Nephron progenitor cell (in vitro differentiated cells): Measurements from ENCODE around the gene ADIG.

ENCODE experiments used
- DNase-seq: peaks from one replicate; pipeline ENCODE4 v3.0.0; 2021
- H3K27ac Mint-ChIP-seq: 2 replicates; pipeline ENCODE4 v1.8.0; 2021; ENCODE audit warnings: mild to moderate bottlenecking, moderate library complexity, mixed read lengths
- H3K27me3 Mint-ChIP-seq: 2 replicates; pipeline ENCODE4 v1.8.0; 2021; ENCODE audit warnings: mild to moderate bottlenecking, low read depth, mixed read lengths; ENCODE audit not compliant: poor library complexity
- H3K36me3 Mint-ChIP-seq: 2 replicates; pipeline ENCODE4 v1.8.0; 2021; ENCODE audit warnings: low read depth, mixed read lengths
- H3K4me1 Mint-ChIP-seq: 2 replicates; pipeline ENCODE4 v1.8.0; 2021; ENCODE audit warnings: mixed read lengths
- H3K4me3 Mint-ChIP-seq: 2 replicates; pipeline ENCODE4 v1.8.0; 2021; ENCODE audit warnings: mild to moderate bottlenecking, moderate library complexity, mixed read lengths
- H3K9me3 Mint-ChIP-seq: 2 replicates; pipeline ENCODE4 v1.8.0; 2021; ENCODE audit warnings: mild to moderate bottlenecking, moderate library complexity, mixed read lengths
- TF ChIP-seq, protein P1 (sequence below): fragments of 200-600 bp; sonication (generic); IDR thresholded peaks from 2 replicates; pipeline ENCODE4 v1.5.0; 2021; ENCODE audit warnings: antibody characterized with exemption

ADIG gene

DNA sequence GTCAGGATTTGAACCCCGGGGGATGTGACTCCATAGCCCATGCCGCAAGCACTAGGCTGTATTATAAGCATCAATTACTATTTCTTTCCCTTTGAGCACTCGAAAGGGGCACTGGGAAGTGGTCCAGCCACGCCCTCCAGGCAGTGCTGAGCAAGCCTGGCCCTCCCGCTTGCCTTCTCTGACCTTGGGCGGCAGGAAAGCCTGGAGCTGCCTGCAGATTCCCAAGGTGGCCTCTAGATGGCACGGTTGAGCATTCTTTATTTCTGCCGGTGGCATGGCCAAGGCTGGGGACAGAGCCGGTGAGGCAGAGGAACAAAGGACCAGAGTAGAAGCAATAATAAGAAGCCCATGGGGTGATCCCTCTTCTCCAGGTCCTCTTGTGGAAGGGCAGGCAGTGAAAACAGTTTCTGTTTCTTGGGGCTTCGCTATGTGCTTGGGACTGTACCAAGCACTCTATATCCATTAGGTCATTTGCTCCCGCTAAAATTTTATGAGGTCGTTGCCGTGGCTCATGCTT, 52.6 kb downstream of the ADIG start:
- no peak overlapping the region for H3K27ac Mint-ChIP-seq
- peak; percentile 73 for DNase-seq
- no peak overlapping the region for H3K4me3 Mint-ChIP-seq

DNA sequence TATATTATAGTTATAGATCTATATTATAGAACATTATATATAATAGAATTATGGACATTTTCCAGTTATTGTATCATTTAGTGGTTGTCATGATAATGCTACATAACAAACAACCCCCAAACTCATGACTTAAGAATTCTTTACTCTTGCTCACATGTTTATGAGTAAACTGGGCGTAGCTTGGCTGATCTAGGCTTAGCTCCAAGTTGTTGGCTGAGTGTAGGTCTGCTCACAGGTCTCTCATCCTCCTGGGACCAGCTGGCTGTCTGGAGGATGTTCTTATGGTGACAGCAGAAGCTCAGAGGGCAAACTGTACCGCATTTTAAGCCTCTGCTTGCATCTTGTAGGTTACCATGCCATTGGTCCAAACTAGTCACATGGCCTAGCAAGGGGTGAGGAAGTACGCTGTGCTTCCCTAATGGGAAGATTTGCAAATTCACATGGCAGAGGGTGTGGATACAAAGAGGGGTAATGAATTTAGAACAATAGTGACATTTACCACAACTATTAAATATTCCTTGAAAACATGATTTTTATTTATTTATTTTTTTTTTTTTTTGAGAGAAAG, 54.8 kb downstream of the ADIG start:
- no peak overlapping the region for H3K4me3 Mint-ChIP-seq
- H3K4me1 Mint-ChIP-seq: peaks cover 19% of the 10 kb centered on the region
- no peak overlapping the region for H3K27ac Mint-ChIP-seq
- no peak for DNase-seq
- peaks cover 36% of the 10 kb centered on the region for H3K27me3 Mint-ChIP-seq
- H3K36me3 Mint-ChIP-seq: no peaks in the 10 kb centered on the region
- no peaks in the 10 kb centered on the region for H3K9me3 Mint-ChIP-seq
- TF ChIP-seq, protein P1, sequence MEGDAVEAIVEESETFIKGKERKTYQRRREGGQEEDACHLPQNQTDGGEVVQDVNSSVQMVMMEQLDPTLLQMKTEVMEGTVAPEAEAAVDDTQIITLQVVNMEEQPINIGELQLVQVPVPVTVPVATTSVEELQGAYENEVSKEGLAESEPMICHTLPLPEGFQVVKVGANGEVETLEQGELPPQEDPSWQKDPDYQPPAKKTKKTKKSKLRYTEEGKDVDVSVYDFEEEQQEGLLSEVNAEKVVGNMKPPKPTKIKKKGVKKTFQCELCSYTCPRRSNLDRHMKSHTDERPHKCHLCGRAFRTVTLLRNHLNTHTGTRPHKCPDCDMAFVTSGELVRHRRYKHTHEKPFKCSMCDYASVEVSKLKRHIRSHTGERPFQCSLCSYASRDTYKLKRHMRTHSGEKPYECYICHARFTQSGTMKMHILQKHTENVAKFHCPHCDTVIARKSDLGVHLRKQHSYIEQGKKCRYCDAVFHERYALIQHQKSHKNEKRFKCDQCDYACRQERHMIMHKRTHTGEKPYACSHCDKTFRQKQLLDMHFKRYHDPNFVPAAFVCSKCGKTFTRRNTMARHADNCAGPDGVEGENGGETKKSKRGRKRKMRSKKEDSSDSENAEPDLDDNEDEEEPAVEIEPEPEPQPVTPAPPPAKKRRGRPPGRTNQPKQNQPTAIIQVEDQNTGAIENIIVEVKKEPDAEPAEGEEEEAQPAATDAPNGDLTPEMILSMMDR: no peak

More for the DNA sequence above, 52.6 kb downstream of the ADIG start:
- TF ChIP-seq, protein P1: peak; percentile 91
- peaks cover 46% of the 10 kb centered on the region for H3K27me3 Mint-ChIP-seq
- peaks cover 7% of the 10 kb centered on the region for H3K4me1 Mint-ChIP-seq
- H3K9me3 Mint-ChIP-seq: no peaks in the 10 kb centered on the region
- no peaks in the 10 kb centered on the region for H3K36me3 Mint-ChIP-seq
